H7 (cell line): ENCODE results near the gene DPRX. TPM values are rescaled to one million over a fixed set of nuclear protein-coding genes. Genes with fewer than 3 reads are reported as not detected.

ENCODE experiments used
- DNase-seq: peaks from one replicate; pipeline ENCODE4 v3.0.0; 2012
- H3K27me3 ChIP-seq: 2 replicates; pipeline ENCODE4 v1.6.0; 2011; ENCODE audit warnings: mild to moderate bottlenecking, low read length; ENCODE audit not compliant: control insufficient read depth, insufficient read depth
- H3K36me3 ChIP-seq: replicated peaks from 2 replicates; pipeline ENCODE4 v1.5.1; 2011; ENCODE audit warnings: low read length; ENCODE audit not compliant: control insufficient read depth, insufficient read depth
- H3K4me3 ChIP-seq: 2 replicates; pipeline ENCODE4 v1.5.1; 2011; ENCODE audit warnings: low read depth, mild to moderate bottlenecking, control low read depth, low read length, moderate library complexity; ENCODE audit not compliant: insufficient read depth
- total RNA-seq: library from RNA; depleted of rRNA; stranded (reverse); fragments of >200 nt; shearing (Covaris generic); gene quantifications from 2 replicates; pipeline ENCODE4 v1.2.3, GENCODE V29; 2014; rRNA removed

Gene DPRX, protein sequence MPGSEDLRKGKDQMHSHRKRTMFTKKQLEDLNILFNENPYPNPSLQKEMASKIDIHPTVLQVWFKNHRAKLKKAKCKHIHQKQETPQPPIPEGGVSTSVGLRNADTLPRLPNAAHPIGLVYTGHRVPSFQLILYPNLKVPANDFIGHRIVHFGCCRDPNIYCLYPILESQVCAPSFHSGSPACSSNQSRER
- 0.59 TPM in 1 of 2 replicates, not detected in the other for total RNA-seq

DNA sequence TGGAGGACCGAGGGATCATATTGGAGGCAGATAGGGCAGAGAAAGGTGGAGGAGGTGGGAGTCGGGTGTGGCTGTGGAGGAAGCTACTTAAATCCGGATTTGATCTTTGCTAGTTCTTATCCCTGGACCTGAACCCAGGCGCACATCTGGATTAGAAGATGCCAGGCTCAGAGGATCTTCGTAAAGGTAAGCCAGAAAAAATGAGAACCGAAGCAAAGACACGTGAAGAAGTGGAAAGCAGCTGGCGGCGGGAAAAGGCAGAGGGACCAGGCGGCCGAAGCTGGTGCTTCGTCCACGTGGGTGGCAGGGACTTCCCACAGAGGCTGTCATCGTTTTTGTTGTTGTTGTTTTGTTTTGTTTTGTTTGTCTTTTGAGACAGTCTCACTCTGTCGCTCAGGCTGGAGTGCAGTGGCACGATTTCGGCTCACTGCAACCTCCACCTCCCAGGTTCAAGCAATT is at the start of gene DPRX:
Gene DPRX (plus strand): TSS at position 51 of the 459 bp plus-strand sequence. CDS start 108 bp downstream, at position 159.
- no peak within 1 kb of the TSS for H3K4me3 ChIP-seq
- no peaks in the 10 kb centered on the region for H3K27me3 ChIP-seq
- H3K36me3 ChIP-seq, result no peaks in the 10 kb centered on the region
- DNase-seq, result no peak

DNA sequence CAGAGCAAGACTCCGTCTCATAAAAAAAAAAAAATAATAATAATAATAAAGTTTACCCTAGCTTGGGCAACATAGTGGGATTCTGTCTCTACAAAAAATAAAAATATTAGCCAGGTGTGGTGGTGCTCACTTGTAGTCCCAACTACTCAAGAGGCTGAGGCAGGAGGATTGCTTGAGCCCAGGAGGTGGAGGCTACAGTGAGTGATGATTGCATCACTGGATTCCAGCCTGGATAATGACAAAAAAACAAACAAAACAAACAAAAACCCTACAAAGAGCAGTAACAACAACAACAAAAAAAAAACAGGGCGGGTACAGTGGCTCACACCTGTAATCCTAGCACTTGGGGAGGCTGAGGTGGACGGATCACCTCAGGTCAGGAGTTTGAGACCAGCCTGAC is 48.6 kb upstream of the DPRX start:
- Histone ChIP-seq H3K36me3 (no peaks in the 10 kb centered on the region), H3K4me3 (no peak overlapping the region), H3K27me3 (no peaks in the 10 kb centered on the region)
- DNase-seq, result no peak

DNA sequence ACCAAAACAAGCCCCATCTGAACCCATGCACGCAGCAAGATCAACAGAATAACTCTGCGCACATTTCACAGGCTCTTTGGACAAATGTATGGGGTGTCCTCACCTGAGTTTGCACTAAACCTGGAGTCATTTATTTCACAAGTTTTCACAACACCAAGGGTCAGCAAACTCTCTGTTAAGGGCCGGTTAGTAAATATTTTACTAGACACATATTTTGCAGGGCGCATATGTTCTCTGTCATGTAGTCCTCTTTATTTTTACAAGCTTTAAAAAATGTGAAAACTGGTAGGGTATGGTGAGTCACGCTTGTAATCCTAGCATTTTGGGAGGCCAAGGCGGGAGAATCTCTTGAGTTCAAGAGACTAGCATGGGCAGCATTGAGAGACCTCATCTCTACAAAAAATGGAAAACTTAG is 45.5 kb upstream of the DPRX start:
- Histone ChIP-seq H3K4me3 (no peak overlapping the region), H3K27me3 (no peaks in the 10 kb centered on the region), H3K36me3 (no peaks in the 10 kb centered on the region)
- DNase-seq, result no peak

DNA sequence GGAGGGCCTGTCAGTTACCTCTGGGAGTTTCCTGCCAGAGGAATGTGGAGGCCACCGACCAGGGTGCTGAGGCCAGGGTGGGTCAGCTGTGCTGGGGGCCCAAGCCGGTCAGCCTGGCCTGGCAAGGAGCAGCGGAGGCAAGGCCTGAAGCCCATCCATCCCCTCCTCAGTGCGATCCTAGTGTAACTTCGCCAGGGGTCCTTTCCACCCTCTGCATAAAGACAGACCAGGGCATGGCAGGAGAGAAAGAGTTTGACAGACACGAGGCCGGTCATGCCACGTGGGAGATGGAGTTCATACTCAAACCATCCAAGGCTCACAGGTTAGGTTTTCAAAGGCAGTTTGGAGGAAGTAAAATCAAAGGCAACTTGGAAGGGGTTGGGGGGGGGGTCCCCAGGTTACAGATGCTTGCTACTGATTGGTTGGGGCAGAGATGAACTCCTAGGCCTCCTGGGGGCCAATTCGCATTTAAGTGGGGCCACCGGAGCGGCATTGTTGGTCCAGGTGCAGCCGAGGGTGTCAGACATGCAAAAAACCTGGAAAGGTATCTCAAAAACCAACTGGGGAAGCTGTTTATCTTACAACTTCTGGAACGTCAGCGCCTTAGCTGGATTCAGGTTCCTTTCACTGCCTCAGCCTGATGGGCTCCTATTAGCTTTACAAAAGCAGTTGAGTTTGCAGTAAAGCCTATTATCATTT is 36.8 kb upstream of the DPRX start:
- no peak overlapping the region for H3K4me3 ChIP-seq
- H3K36me3 ChIP-seq, result no peaks in the 10 kb centered on the region
- no peaks in the 10 kb centered on the region for H3K27me3 ChIP-seq
- DNase-seq, result peak; percentile 91

DNA sequence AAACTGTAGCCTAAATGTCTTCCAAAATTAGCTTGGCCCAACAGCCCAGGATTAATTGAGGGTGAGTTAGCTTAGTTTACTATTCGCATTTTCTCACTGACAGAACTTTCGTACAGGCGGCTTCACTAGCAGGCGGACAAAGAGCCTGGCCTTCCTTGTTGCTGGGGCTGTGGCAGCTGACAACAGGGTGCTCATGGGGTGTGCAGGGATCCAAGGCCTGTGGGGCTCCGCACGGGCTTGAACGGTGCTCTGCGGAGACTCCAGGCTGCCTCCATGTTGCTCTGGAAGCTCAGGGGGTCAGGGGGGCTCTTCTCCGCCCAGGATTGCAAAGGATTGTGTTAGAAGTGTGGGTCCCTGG is 36.3 kb upstream of the DPRX start:
- peak; percentile 71 for DNase-seq
- no peaks in the 10 kb centered on the region for H3K36me3 ChIP-seq
- H3K27me3 ChIP-seq, result no peaks in the 10 kb centered on the region
- peak overlapping the region; percentile 6 for H3K4me3 ChIP-seq

DNA sequence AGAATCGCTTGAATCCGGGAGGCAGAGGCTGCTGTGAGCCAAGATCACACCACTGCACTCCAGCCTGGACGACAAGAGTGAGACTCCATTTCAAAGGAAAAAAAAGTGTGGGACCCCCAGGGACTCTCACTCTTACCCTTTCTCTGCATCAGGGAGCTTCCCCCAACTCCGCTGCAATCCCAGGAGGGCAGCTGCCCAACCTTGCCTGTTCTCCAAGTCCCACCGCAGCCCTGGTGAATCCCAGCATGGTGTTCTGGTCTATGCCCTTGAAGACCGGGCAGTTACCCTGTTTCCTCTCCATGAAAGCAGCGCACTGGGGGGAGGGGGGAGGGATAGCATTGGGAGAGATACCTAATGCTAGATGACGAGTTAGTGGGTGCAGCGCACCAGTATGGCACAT is 35.7 kb upstream of the DPRX start:
- DNase-seq, result peak; percentile 59
- Histone ChIP-seq H3K27me3 (no peaks in the 10 kb centered on the region), H3K36me3 (no peaks in the 10 kb centered on the region), H3K4me3 (peak overlapping the region; percentile 2)

DNA sequence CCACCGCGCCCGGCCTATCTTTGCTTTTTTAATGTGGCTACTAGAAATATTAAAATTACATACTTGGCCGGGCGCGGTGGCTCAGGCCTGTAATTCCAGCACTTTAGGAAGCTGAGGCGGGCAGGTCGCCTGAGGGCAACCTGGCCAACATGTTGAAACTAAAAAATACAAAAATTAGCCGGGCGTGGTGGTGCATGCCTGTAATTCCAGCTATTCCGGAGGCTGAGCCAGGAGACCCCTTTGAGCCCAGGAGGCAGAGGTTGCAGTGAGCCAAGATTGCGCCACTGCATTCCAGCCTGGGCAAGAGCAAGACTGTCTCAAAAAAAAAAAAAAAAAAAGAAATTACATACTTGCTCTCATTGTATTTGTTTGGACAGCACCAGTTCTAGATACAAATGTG is 34.8 kb upstream of the DPRX start:
- H3K4me3 ChIP-seq, result no peak overlapping the region
- no peak for DNase-seq
- no peaks in the 10 kb centered on the region for H3K27me3 ChIP-seq
- no peaks in the 10 kb centered on the region for H3K36me3 ChIP-seq

DNA sequence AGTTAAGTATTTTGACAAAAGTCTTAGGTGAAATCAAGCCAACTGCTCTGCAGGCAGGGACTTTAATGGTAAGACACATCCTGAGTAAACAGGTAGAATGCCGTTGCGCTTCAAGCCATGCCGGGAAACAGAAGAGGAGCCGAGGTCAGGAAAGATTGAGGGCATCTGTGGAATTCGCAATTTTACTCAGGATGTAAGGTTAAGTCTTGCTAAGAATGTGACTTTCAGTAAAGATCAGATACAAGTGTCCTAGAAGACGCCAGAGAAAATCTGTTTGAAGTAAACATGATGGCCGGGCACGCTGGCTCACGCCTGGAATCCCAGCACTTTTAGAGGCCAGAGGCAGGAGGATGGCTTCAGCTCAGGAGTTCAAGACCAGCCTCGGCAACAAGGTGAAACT is 33.4 kb upstream of the DPRX start:
- H3K27me3 ChIP-seq, result no peaks in the 10 kb centered on the region
- no peaks in the 10 kb centered on the region for H3K36me3 ChIP-seq
- DNase-seq, result no peak
- no peak overlapping the region for H3K4me3 ChIP-seq

DNA sequence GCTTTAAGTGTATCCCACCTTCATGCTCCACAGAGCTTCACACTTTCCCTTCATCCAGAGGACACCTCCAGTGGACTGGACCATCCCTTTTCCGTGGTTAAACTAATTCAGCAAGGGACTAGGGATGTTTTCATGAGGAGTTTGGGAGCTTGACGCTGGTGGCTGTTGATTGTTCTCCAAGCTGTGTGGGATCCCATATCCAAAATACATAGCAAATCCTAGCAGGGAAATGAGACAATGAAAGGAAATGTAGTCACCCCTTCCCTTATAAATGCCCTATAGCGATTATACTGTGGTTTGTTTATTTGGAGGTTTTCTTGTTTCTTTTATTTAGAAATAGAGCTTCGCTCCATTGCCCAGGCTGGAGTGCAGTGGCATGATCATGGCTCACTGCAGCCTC is 31.6 kb upstream of the DPRX start:
- Histone ChIP-seq H3K4me3 (no peak overlapping the region), H3K27me3 (no peaks in the 10 kb centered on the region), H3K36me3 (no peaks in the 10 kb centered on the region)
- no peak for DNase-seq

DNA sequence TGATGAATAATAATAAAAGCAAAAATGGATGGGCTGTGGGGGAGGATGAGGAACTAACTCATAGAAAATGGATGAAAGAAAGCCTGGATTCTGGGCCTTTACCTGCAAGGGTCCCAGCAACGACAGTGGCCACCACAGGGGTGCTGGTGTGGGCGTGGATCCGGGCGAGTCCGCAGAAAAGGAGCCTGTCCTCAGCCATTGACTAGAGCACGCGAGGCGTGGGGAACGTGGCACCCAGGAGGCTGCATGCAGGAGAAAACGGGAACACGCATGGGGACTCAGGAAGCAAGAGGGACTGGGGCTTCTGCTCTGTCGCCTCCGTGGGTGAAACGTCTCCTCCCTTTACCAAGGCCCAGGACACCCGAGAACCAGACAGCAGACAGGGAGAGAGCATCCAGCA is 25.8 kb upstream of the DPRX start:
- no peaks in the 10 kb centered on the region for H3K27me3 ChIP-seq
- no peaks in the 10 kb centered on the region for H3K36me3 ChIP-seq
- no peak for DNase-seq
- H3K4me3 ChIP-seq, result no peak overlapping the region

DNA sequence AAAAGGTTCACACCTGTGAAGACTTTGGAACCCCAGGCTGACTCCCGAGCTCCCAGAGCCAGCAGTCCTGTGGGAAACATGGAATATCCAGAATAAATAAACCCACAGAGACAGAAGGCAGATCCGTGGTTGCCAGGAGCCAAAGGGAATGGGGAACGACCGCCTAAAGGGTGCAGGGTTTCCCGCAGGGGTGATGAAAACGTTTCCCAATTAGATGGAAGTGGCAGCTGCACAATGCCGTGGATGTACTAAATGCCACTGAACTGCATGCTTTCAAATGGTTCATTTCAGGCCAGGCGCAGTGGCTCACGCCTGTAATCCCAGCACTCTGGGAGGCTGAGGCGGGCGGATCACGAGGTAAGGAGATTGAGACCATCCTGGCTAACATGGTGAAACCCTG is 23.4 kb upstream of the DPRX start:
- DNase-seq, result no peak
- no peaks in the 10 kb centered on the region for H3K36me3 ChIP-seq
- no peak overlapping the region for H3K4me3 ChIP-seq
- H3K27me3 ChIP-seq, result no peaks in the 10 kb centered on the region

DNA sequence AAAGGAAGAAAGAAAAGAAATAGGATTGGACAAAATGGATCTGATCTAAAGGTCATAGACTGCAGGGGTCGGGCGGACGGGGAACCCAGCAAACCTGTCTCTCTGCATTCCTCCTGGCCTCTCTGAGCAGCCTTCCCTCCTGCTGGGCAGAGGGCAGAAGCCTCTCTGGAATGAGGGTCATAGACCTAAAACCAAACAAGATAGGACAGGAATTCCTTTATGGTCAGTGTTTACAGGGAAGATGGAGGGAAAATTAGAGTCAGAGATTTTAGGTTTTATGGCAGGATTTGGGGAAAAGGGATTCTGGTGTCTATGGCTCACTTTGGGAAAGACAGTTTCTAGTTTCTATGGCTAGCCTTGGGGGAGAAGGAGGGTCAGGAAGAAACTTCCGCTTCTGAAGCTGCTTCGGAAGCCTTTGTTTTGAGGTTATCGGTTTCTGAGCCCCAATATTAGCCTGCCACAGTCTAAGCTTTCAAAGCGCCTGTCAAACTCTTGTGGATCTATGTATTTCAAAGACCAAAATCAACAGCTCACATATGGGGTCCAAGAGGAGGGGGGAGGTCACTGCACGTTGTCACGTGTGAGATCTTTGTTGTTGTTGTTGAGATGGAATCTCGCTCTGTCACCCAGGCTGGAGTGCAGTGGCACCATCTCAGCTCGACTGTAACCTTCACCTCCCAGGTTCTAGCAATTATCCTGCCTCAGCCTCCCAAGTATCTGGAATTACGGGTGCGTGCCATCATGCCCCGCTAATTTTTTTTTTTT is 18.9 kb upstream of the DPRX start:
- DNase-seq, result peak; percentile 75
- Histone ChIP-seq H3K36me3 (no peaks in the 10 kb centered on the region), H3K4me3 (no peak overlapping the region), H3K27me3 (no peaks in the 10 kb centered on the region)

DNA sequence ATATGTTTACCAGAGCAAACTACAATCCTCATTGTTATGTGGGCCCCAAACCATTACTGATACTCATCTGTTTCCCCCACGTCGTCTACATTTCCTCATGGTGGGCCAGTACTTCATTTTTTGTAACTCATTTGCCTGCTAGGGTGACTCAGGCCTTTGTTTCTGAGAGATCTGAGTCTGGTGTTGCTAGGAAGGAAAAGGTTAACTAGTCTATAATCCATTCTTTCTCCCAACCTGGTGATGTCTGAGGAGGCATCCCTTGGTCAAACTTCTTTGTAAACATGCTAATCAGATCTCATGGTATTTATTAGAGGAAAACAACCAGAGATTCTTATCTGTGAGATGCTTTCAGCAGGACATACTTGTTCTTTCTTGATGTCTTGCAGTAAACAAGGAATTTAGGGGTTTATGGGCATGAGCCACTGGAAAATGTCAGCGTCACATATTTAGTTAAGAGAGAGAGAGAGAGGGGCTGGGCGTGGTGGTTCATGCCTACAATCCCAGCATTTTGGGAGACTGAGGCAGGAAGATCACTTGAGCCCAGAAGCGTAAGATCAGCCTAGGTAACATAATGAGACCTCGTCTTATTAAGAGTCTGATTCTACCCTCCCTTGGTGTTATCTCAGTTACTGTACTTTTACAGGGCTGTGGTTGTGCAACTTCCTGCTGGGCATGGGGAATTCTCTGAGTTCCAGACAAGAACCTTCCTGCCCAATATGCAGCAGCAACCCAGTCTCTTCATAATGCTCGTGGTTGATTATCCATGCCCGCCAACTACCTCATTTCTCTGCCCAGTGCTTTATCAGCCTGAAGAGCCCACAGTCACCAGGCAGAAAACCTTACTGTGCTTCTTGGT is 9.7 kb upstream of the DPRX start:
- H3K27me3 ChIP-seq, result no peaks in the 10 kb centered on the region
- no peaks in the 10 kb centered on the region for H3K36me3 ChIP-seq
- no peak for DNase-seq
- H3K4me3 ChIP-seq, result no peak overlapping the region

DNA sequence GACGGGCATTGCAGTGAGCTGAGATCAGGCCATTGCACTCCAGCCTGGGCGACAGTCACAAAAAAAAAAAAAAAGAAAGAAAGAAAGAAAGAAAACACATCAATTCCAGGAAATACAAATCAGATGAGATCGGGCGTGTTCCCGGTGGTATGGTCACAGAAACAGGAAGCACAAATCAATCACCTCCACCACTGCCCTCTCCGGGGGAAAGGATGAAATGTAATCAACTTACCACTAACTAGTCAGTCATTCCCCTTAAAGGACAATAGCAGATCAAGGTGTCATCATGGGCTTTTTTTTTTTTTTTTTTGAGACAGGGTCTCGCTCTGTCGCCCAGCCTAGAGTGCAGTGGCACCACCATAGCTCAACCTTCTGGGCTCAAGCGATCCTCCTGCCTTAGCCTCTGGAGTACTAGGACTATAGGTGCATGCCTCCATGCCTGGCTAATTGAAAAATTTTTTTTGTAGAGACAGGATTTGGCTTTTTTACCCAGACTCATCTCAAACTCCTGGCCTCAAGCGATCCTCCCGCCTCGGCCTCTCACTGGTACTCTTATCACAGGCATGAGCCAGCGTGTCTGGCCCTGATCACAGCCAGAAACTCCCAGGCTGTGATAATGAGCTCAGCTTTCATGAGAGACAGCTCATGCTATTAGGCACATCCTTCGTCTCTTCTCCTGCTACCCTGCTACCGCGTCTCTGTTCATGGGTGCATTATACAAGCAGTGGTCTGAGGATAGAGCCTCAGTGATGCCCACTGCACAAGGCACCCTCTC is 6.8 kb upstream of the DPRX start:
- Histone ChIP-seq H3K36me3 (no peaks in the 10 kb centered on the region), H3K4me3 (no peak overlapping the region), H3K27me3 (no peaks in the 10 kb centered on the region)
- no peak for DNase-seq
